ENCODE results near the gene IL6R.
"Not testable (repeated sequence)": the region's sequence is repeated elsewhere in the genome, so short reads cannot be mapped to it uniquely, and the experiment has no call there.

Gene IL6R

GRCh38 chr1:154485106-154485505, 80.0 kb downstream of the IL6R start:
- peak; percentile 64 for DNase-seq

- DNase-seq = no peak
These were observed 80.9 kb downstream of the IL6R start for GRCh38 chr1:154485910-154486496.

GRCh38 chr1:154486756-154487155, 81.6 kb downstream of the IL6R start:
- not testable (repeated sequence) for DNase-seq

GRCh38 chr1:154488922-154489321, 83.8 kb downstream of the IL6R start:
- DNase-seq = no peak

DNA sequence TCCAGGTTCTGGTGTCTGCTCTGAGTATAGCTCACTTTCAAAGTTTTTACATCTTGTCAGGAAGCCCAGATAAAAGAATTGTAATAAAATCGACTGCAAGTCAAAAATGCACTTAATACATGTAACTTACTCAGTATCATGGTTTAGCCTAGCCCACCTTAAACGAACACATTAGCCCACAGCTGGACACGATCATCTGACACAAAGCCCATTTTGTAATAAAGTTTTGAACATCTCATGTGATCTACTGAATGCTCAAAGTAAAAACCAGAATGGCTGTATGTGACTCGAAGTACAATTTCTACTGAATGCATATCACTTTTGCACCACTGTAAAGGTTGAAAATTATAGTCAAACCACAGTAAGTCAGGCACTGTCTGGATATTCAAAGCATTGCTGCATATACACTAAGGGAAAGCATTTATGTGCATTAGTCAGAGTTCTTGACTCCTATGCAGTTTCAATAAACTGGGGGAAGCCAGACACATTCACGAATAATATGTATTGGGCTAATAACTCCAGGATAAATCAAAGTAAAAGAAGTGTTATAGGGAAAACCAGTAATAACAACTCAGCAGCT, 84.6 kb downstream of the IL6R start:
- no peak for DNase-seq

- DNase-seq = no peak
These were observed 85.2 kb downstream of the IL6R start for GRCh38 chr1:154490317-154490716.

DNA sequence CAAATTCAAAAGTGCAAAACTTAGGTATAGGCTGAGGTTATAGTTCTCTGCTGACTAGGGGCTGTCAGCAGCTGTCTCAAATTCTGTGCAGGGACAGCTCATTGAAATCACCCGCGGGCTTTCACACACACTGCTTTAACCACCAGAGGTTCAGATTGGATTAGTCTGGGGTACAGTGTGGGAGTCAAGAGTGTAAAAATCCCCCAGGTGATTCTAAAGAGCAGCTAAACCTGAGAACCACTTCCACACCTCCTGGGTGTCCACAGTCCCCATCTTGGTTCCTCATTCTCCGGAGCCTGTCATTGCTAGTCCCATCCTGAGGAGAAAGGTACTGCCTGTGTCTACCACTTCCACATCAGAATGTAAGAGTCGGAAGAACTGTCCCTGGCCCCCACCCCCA, 87.0 kb downstream of the IL6R start:
- DNase-seq = no peak

DNA sequence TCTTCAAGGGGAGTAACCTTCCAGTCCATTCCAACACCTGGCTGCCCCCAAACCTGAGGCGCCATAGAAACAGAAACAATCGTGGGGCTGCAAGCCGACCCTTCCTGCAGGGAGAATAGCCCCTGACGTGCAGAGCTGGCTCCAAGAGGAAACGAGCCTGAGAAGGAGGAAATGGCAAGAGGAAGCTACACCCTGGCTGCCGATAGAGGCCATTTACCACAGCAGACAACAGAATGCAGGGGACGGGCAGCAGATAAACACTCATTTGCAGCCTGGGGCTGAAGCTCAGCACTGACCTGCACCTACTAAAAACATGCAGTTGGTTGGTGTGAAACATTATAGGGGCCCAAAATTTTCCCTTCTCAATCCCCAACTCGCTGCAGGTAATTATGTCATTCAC, 88.1 kb downstream of the IL6R start:
- DNase-seq = peak; percentile 51

DNA sequence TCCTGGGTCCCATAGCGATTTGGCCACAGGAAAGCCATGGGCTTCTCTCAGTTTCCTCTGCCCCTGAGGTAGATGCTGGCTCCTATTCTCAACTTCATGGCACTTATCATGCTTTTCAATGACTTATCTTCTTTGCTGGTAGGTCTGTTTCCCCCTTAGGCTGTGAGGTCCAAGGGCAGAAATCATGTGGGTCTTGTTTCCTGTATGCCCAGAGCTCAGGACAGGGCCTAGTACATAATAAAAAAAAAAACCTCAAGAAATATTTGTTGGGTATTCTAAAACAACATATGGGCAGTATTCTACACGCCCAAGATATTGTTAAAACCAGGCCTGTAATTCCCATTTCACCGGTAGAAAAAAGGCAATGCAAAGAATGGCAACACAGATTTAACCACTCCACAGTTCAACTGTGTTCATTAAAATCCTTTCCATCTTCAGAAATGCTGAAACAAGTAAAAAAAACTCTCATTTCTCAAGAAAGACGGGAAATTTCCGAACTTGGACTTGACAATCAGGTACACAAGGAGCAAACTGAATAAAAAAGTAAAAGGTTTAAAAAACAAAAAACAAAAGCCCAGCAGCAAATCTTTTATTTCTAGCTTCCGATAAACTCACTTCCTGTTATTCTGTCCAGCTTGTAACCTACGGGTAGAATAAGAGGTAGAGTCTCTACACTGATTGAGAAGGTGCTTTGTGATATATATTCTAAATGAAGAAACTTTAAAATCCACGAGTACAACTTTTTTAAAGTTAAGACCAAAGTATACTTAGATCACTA, 90.5 kb downstream of the IL6R start:
- no peak for DNase-seq

DNA sequence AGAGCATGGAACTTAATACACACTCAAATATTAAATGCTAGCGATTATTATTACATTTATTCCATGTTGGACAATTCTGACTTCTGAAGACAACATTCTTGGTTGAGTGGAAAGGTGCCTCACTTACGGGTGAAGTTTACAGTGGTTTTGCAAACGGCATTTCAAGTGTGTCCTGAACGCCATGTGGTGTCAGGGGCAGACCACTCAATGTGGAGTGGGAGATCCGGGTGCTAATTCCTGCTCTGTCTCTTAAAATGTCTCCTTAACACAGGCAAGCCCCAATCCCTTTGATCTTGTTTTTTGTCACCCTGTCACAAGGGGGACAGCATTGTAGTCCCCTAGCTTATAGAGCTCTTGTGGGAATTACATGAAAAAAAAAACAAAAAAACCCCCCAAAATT, 91.2 kb downstream of the IL6R start:
- DNase-seq = no peak

DNA sequence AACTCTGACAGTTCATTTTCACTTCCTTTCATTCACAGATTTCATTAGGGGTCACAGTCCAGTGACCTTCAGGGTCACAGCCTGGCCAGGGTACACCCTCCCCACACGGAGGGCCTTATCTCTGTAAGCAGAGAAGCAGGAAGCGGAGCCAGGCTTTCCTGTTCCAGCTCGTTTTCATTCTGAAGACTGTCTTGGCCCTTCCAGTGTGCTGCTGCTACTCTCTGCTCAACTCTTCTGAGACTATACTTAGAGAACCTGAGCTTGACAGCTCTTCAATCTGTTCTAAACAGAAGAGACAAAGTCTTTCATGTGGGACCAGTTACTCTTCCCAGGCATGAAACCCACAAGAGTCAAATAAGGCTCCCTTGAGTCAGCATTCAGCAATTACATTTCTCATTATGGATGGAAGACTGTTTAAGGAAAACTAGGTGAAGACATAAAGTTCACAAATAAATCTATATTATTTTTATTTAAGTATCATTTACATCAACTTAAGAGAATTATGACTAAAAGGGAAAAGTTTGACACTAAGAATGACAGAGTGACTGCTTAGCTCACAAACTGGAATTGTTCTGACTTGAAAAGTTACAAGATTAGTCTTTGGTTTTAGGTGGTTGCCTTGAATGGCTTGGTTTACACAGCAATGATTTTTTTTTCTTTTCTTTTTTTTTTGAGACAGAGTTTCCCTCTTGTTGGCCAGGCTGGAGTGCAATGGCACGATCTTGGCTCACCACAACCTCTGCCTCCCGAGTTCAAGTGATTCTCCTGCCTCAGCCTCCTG, 92.1 kb downstream of the IL6R start:
- peak; percentile 43 for DNase-seq

DNA sequence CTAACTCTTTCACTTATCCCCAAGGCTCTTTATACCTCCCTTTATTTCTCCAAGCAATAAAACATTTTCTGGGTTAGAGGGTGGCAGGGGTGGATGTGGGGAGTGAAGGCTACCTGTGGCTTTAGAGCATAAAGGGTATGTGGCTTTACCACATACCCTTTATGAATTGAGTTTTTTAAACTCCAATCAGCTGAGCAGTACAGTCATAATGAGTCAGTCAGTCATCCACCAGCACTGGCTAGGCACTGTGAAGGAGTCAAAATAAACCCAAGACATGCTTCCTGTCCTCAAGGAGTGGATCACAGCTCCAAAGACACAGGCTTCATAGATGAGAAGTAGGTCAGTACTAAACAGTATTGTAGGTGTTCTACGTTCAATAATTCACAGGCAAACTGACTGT, 94.3 kb downstream of the IL6R start:
- no peak for DNase-seq

DNA sequence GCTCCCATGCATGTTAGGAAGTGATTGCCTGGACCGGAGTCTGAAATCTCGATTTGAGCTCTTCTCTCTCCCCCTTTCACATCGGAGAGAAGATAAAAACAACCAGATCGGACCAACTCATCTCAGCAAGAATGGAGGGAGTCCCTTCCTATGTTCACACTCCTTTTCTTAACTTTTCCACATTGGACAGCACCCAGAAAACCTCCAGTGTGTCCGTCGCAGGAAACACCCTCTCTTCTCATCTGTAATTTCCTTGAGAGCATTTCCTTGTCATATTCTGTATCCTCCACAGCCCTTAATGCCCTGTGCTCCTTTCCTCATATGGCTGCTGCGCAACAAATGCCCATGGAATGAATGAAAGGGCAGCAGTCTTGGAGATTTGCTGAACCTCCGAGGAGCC, 95.4 kb downstream of the IL6R start:
- no peak for DNase-seq

- DNase-seq = no peak
These were observed 96.4 kb downstream of the IL6R start for GRCh38 chr1:154501423-154502065.

- DNase-seq = peak; percentile 43
These were observed 97.1 kb downstream of the IL6R start, which contains the start of the genes SHE and TDRD10 for GRCh38 chr1:154502066-154502743. Gene SHE, minus strand, starts transcription at chr1:154502412. Its CDS starts 386 bp downstream, at chr1:154502026. Gene TDRD10, plus strand, starts transcription at chr1:154502219. Its CDS starts 4,685 bp downstream, at chr1:154506904.

GRCh38 chr1:154502744-154503115, 97.6 kb downstream of the IL6R start:
- no peak for DNase-seq

DNA sequence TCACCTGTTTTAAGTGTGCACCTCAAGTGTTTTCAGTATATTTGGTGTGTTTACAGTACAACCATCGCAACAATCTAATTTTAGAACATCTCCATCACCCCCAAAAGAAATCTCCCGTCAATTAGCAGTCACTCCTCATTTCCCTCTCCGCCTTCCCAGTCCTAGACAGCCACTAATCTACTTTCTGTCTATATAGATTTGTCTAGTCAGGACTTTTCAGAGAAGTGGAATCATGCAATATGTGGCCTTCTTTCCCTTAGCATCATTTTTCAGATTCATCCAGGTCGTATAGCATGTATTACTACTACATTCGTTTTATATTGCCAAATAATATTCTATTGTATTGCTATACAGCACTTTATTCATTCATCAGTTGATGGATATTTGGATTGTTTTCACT, 98.8 kb downstream of the IL6R start:
- DNase-seq = no peak

GRCh38 chr1:154512760-154513159, 107.6 kb downstream of the IL6R start:
- DNase-seq = no peak

- no peak for DNase-seq
These were observed 109.0 kb downstream of the IL6R start for GRCh38 chr1:154514066-154514553.

- DNase-seq = no peak
These were observed 112.5 kb downstream of the IL6R start for GRCh38 chr1:154517661-154518060.
